ENCODE results near the gene LGI4. TPM values are rescaled to one million over a fixed set of nuclear protein-coding genes. Genes with fewer than 3 reads are reported as not detected.

The LGI4 gene
- total and polyA plus RNA-seq, 4 donors, result 0.18 to 1.5 (median 1.1) TPM

DNA sequence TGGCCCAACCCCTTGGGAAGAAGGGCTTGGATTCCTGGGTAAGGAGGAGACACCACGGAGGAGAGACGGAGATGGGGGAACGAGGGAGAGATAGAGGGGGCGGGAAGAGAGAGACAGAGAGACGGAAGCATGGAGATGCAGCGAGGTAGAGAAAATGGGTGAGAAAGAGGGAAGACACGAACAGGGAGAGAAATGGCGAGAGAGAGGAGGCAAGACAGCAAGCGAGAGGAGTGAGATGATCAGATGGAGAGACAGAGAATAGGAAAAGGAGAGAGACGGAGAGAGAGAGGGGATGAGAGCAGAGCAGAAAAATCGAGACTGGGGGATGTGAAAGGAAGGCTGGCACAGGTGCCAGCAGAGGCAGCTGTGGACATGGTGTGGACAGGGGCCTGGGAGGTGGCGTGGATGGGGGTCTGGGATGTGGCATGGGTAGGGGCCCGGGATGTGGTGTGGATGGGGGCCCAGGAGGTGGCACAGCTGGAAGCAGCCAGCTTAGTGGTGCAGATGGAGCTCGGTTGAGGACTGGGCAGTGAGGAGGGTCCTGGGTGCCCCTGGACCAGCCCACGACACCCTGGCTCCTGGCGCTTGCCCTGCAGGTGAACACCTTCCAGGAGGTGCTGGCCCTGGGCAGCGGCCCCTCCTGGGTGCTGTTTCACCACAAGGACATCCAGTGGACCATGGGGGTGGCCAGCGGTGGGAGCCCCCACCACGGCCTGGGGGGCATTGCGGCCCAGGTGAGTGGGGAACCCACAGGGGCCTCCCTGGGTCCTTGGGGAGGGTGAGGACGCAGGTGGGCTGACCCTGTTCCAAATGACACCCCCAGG lies 59.4 kb downstream of the LGI4 start:
- 93% methylated on average over 21 of the region's 21 CpGs for WGBS

More for the DNA sequence above, 59.4 kb downstream of the LGI4 start:
- Histone ChIP-seq H3K36me3 (ENCODE audit: control insufficient read depth in 4 of 4, insufficient read depth in 3 of 4, low read depth in 1 of 4, low read length in 3 of 4) (no peaks in the 10 kb centered on the region), H3K9ac (ENCODE audit: low read depth in 1 of 2, low read length in 2 of 2) (no peak overlapping the region), H3K4me3 (ENCODE audit: low read depth in 1 of 3, low read length in 3 of 3) (no peak overlapping the region), H3K27ac (ENCODE audit: low read depth in 1 of 2, low read length in 2 of 2) (no peak overlapping the region), H3K9me3 (ENCODE audit: control insufficient read depth in 4 of 4, low read length in 3 of 4) (peaks cover 0 to 3% (median 2%) of the 10 kb centered on the region in 4 donors), H3K27me3 (ENCODE audit: control insufficient read depth in 4 of 4, insufficient read depth in 4 of 4, low read length in 3 of 4) (no peaks in the 10 kb centered on the region), H3K4me1 (ENCODE audit: control insufficient read depth in 4 of 4, insufficient read depth in 4 of 4, low read length in 3 of 4) (peaks cover 3 to 4% (median 3%) of the 10 kb centered on the region in 4 donors)
- TF ChIP-seq, protein P1, sequence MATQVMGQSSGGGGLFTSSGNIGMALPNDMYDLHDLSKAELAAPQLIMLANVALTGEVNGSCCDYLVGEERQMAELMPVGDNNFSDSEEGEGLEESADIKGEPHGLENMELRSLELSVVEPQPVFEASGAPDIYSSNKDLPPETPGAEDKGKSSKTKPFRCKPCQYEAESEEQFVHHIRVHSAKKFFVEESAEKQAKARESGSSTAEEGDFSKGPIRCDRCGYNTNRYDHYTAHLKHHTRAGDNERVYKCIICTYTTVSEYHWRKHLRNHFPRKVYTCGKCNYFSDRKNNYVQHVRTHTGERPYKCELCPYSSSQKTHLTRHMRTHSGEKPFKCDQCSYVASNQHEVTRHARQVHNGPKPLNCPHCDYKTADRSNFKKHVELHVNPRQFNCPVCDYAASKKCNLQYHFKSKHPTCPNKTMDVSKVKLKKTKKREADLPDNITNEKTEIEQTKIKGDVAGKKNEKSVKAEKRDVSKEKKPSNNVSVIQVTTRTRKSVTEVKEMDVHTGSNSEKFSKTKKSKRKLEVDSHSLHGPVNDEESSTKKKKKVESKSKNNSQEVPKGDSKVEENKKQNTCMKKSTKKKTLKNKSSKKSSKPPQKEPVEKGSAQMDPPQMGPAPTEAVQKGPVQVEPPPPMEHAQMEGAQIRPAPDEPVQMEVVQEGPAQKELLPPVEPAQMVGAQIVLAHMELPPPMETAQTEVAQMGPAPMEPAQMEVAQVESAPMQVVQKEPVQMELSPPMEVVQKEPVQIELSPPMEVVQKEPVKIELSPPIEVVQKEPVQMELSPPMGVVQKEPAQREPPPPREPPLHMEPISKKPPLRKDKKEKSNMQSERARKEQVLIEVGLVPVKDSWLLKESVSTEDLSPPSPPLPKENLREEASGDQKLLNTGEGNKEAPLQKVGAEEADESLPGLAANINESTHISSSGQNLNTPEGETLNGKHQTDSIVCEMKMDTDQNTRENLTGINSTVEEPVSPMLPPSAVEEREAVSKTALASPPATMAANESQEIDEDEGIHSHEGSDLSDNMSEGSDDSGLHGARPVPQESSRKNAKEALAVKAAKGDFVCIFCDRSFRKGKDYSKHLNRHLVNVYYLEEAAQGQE (IDR thresholded peaks at IDR 0.05), result no peak
- TF ChIP-seq GABPA (IDR thresholded peaks at IDR 0.05 in 1 of 2, conservative IDR thresholded peaks at IDR 0.05 in 1 of 2) (no peak), FOXA2 (IDR thresholded peaks at IDR 0.05) (no peak), RAD21 (IDR thresholded peaks at IDR 0.05) (no peak), EGR1 (IDR thresholded peaks at IDR 0.05; ENCODE audit: low read depth in 2 of 2) (no peak), NR2F2 (IDR thresholded peaks at IDR 0.05) (no peak), RXRA (IDR thresholded peaks at IDR 0.05) (no peak), SP1 (IDR thresholded peaks at IDR 0.05) (no peak), HNF4G (IDR thresholded peaks at IDR 0.05) (no peak), HNF4A (conservative IDR thresholded peaks at IDR 0.05) (no peak)
- TF ChIP-seq, protein P2, sequence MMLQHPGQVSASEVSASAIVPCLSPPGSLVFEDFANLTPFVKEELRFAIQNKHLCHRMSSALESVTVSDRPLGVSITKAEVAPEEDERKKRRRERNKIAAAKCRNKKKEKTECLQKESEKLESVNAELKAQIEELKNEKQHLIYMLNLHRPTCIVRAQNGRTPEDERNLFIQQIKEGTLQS (IDR thresholded peaks at IDR 0.05), result no peak
- DNase-seq (ENCODE audit: low spot score), result no peak

Small RNA genes within 50 kb of the gene (small RNA-seq; reads per million reads assigned to genes)
- gene AC020907.2, result not detected

Other genes with a start within 250 kb of the LGI4 start
- 1 to 10 TPM; 1.8 TPM for gene ZNF30, start 208.2 kb downstream of the LGI4 start, total RNA-seq
- 1 to 10 TPM; 1.3 to 1.6 TPM for gene ZNF30, start 208.2 kb downstream of the LGI4 start, polyA plus RNA-seq
- gene ZNF792, start 170.8 kb downstream of the LGI4 start, total RNA-seq, result 1 to 10 TPM; 4.8 to 4.9 TPM
- gene ZNF792, start 170.8 kb downstream of the LGI4 start, polyA plus RNA-seq, result 1 to 10 TPM in 1 of 2 donors, under 1 TPM in 1; 0.65 to 1.4 TPM
- gene GRAMD1A, start 134.7 kb downstream of the LGI4 start, total RNA-seq, result 10 to 100 TPM; 12.5 to 14.1 TPM
- gene GRAMD1A, start 134.7 kb downstream of the LGI4 start, polyA plus RNA-seq, result 1 to 10 TPM; 8.6 to 9.9 TPM
- 1 to 10 TPM; 2.0 to 4.9 TPM for gene SCN1B, start 104.6 kb downstream of the LGI4 start, total RNA-seq
- 1 to 10 TPM; 1.6 to 5.8 TPM for gene SCN1B, start 104.6 kb downstream of the LGI4 start, polyA plus RNA-seq
- gene HPN, start 93.3 kb downstream of the LGI4 start, total RNA-seq, result 100 to 1,000 TPM; 130 to 239 TPM
- gene HPN, start 93.3 kb downstream of the LGI4 start, polyA plus RNA-seq, result 100 to 1,000 TPM; 430 to 535 TPM
- not detected for gene FXYD3, start 19.2 kb downstream of the LGI4 start, total RNA-seq
- gene FXYD3, start 19.2 kb downstream of the LGI4 start, polyA plus RNA-seq, result under 1 TPM; 0.32 to 0.45 TPM
- gene FXYD1, start 3.8 kb upstream of the LGI4 start, total RNA-seq, result 10 to 100 TPM; 18.7 to 20.3 TPM
- 100 to 1,000 TPM; 123 to 146 TPM for gene FXYD1, start 3.8 kb upstream of the LGI4 start, polyA plus RNA-seq
- under 1 TPM in 1 of 2 donors, not detected in 1; 0.08 TPM for gene FXYD7, start 8.2 kb upstream of the LGI4 start, total RNA-seq
- under 1 TPM in 1 of 2 donors, not detected in 1; 0.09 TPM for gene FXYD7, start 8.2 kb upstream of the LGI4 start, polyA plus RNA-seq
- gene FXYD5, start 19.7 kb upstream of the LGI4 start, total RNA-seq, result 1 to 10 TPM; 2.2 to 2.8 TPM
- 10 to 100 TPM; 11.8 to 22.0 TPM for gene FXYD5, start 19.7 kb upstream of the LGI4 start, polyA plus RNA-seq
- gene FAM187B, start 93.7 kb upstream of the LGI4 start, total RNA-seq, result under 1 TPM in 1 of 2 donors, not detected in 1; 0.17 TPM
- gene FAM187B, start 93.7 kb upstream of the LGI4 start, polyA plus RNA-seq, result not detected
- gene LSR, start 113.9 kb upstream of the LGI4 start, total RNA-seq, result 10 to 100 TPM; 33.7 to 48.6 TPM
- gene LSR, start 113.9 kb upstream of the LGI4 start, polyA plus RNA-seq, result 100 to 1,000 TPM in 1 of 2 donors, 10 to 100 TPM in 1; 47.3 to 150 TPM
- gene USF2, start 133.9 kb upstream of the LGI4 start, total RNA-seq, result 10 to 100 TPM; 31.6 to 80.2 TPM
- 10 to 100 TPM; 22.8 to 85.9 TPM for gene USF2, start 133.9 kb upstream of the LGI4 start, polyA plus RNA-seq
- gene HAMP, start 147.5 kb upstream of the LGI4 start, total RNA-seq, result 100 to 1,000 TPM in 1 of 2 donors, 10 to 100 TPM in 1; 18.8 to 204 TPM
- gene HAMP, start 147.5 kb upstream of the LGI4 start, polyA plus RNA-seq, result 1,000 to 10,000 TPM in 1 of 2 donors, 100 to 1,000 TPM in 1; 509 to 1,000 TPM
- gene MAG, start 157.1 kb upstream of the LGI4 start, total RNA-seq, result 1 to 10 TPM in 1 of 2 donors, under 1 TPM in 1; 0.33 to 3.9 TPM
- under 1 TPM in 1 of 2 donors, not detected in 1; 0.29 TPM for gene MAG, start 157.1 kb upstream of the LGI4 start, polyA plus RNA-seq
- gene CD22, start 194.1 kb upstream of the LGI4 start, total RNA-seq, result 1 to 10 TPM; 2.0 to 4.1 TPM
- under 1 TPM; 0.15 to 0.65 TPM for gene CD22, start 194.1 kb upstream of the LGI4 start, polyA plus RNA-seq
- gene FFAR1, start 212.8 kb upstream of the LGI4 start, total RNA-seq, result not detected
- gene FFAR1, start 212.8 kb upstream of the LGI4 start, polyA plus RNA-seq, result not detected
- gene FFAR3, start 223.4 kb upstream of the LGI4 start, total RNA-seq, result under 1 TPM in 1 of 2 donors, not detected in 1; 0.33 TPM
- gene FFAR3, start 223.4 kb upstream of the LGI4 start, polyA plus RNA-seq, result not detected
- not detected for gene GPR42, start 236.0 kb upstream of the LGI4 start, total RNA-seq
- not detected for gene GPR42, start 236.0 kb upstream of the LGI4 start, polyA plus RNA-seq